Lower leg skin (tissue), 3 donors: ENCODE measurements around the gene CDKAL1.

Experiments
- CTCF ChIP-seq, 3 donors: fragments of 450-650 bp; IDR thresholded peaks; one replicate each; pipeline ENCODE4 v1.5.1; 2016; ENCODE audit warnings: antibody characterized with exemption in 3 of 3, mild to moderate bottlenecking in 3 of 3, moderate library complexity in 2 of 3
- POLR2A ChIP-seq, 2 donors: fragments of 450-650 bp; IDR thresholded peaks; one replicate each; pipeline ENCODE4 v1.6.1; 2016 to 2017; ENCODE audit warnings: antibody characterized with exemption in 2 of 2, mild to moderate bottlenecking in 1 of 2, moderate library complexity in 1 of 2

DNA sequence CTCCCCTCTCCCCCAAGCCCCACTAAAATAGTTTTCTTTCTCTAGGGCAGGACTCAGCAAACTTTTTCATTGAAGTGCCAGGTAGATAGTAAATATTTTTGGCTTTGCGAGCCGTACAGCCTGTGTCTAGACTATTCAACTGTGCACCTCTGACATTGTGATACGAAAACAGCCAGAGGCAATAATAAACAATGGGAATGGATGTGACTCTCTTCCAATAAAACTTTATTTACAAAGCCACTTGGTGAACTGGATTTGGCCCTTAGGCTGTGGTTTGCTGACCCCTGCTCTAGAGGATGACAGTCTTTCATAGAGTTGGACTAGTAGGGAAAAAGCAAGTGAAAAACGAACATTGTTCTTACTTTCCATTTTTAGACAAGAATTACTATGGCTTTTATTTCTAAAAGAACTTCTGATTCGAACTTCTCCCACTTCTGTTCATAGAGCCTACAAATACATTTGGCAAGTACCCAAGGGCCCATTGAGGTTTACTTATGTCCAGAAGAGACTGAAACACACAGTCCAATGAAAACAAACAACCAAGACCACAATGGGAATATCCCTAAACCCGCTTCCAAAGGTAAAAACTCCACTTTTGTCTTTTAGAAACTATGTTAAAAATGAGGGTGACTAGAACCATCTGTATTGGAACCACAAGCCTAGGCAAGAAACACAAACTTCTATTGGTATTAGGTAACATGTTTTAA lies 46.4 kb upstream of the CDKAL1 start:
- TF ChIP-seq POLR2A (IDR thresholded peaks at IDR 0.05) (no peak), CTCF (IDR thresholded peaks at IDR 0.05) (no peak)
